Measurements from ENCODE around the gene FRAS1.

- TF ChIP-seq EZH2 (IDR thresholded peaks at IDR 0.05; ENCODE audit: low read depth) (no peak), CTCF (conservative IDR thresholded peaks at IDR 0.05) (no peak)
Measured at GRCh38 chr4:78299565-78299972, 242.4 kb downstream of the FRAS1 start.
